H7 (cell line): Measurements from ENCODE around the gene ADAM19. TPM values are rescaled to one million over a fixed set of nuclear protein-coding genes. Genes with fewer than 3 reads are reported as not detected.
A peak's percentile ranks its signal among the peaks of the same experiment; 100 is the strongest.

ENCODE experiments used
- DNase-seq: peaks from one replicate; pipeline ENCODE4 v3.0.0; 2012
- H3K27me3 ChIP-seq: 2 replicates; pipeline ENCODE4 v1.6.0; 2011; ENCODE audit warnings: mild to moderate bottlenecking, low read length; ENCODE audit not compliant: control insufficient read depth, insufficient read depth
- H3K36me3 ChIP-seq: replicated peaks from 2 replicates; pipeline ENCODE4 v1.5.1; 2011; ENCODE audit warnings: low read length; ENCODE audit not compliant: control insufficient read depth, insufficient read depth
- H3K4me3 ChIP-seq: 2 replicates; pipeline ENCODE4 v1.5.1; 2011; ENCODE audit warnings: low read depth, mild to moderate bottlenecking, control low read depth, low read length, moderate library complexity; ENCODE audit not compliant: insufficient read depth
- total RNA-seq: library from RNA; depleted of rRNA; stranded (reverse); fragments of >200 nt; shearing (Covaris generic); gene quantifications from 2 replicates; pipeline ENCODE4 v1.2.3, GENCODE V29; 2014

The ADAM19 gene
- total RNA-seq, 1 experiment from 2014 or later, result 53.1 TPM

DNA sequence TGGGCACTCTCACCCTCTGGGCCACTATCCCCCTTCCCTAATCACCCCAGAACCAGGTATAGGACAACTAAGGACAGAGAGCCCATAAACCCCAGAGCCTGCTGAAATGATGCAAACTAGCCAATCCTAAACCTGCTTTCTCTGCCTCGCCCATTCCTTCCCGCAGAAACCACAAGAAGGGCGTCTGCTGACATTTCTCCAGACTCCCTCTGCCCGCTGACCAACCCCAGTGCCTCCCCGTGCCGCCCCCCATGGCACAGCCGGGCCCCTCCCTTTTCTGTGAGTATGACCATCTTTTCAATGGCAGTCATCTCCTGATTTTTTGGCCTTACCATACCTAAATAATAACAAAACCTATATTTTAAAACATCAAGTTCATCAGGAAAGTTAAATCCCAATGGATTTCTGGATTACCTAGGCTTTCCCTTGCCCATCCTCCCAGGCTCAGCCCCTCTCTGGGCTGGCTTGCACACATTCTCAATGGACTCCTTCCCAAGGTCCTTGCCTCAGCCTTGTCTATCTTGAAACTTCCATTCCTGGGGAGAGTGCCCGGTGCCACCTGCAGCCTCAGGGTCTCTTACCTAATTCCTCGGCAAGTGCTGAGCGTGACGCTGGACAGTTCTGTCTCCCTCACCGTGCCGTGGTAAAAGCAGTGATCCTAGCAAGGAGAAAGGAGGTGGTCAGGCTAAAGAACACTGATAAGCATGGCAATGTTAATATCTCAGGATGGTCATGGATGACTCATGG lies 45.2 kb downstream of the ADAM19 start:
- DNase-seq, result no peak
- no peaks in the 10 kb centered on the region for H3K36me3 ChIP-seq
- no peaks in the 10 kb centered on the region for H3K27me3 ChIP-seq
- H3K4me3 ChIP-seq, result no peak overlapping the region

DNA sequence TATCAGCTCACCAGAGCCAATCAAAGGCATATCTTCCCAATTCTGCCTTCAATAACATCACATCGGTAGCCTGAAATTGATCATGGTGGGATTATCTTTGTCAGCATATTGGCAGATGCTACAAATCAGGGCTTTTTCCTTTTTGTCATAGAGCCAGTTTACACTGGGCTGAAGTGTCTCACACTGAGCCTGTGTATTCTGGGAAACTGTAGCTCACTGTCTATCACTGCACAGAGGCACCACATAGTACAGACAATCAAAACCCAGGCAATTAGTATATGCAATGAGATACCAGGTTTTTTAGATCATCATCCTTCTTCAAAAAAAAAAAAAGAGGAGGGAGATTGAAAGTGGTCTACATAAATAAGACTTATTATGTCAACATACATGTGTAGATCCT lies 46.6 kb downstream of the ADAM19 start:
- H3K36me3 ChIP-seq, result no peaks in the 10 kb centered on the region

DNA sequence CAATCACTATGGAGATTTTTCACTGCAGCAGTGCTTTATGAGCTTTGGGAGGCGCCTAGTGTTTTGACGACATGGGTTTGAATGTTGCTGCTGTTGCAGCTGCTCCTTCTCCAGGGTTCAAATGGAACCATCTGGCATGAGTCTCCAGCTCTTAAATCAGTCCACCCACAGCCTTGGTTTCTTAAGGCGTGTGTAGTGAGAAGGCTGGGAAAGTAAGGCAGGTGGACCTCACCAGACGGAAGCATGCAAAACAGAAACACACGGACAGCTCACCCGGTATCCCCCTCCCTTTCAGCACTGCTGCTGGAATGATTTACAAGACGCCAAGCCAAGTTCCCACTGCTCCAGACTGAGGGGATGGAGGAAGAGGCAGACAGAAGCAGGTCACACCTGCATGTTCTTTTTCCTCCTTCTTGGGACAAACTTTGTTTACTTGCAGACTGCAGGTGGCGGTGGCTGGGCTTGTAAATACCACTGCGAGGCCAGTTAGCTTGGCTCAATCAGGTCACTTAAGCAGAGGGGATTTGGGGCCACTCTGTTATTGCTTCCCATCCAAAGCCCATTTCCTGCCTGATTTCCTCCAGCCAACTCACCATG lies 47.4 kb downstream of the ADAM19 start:
- Histone ChIP-seq H3K36me3 (no peaks in the 10 kb centered on the region), H3K4me3 (no peak overlapping the region), H3K27me3 (no peaks in the 10 kb centered on the region)
- peak; percentile 43 for DNase-seq

More for the DNA sequence above, 46.6 kb downstream of the ADAM19 start:
- no peak for DNase-seq
- Histone ChIP-seq H3K4me3 (no peak overlapping the region), H3K27me3 (no peaks in the 10 kb centered on the region)

DNA sequence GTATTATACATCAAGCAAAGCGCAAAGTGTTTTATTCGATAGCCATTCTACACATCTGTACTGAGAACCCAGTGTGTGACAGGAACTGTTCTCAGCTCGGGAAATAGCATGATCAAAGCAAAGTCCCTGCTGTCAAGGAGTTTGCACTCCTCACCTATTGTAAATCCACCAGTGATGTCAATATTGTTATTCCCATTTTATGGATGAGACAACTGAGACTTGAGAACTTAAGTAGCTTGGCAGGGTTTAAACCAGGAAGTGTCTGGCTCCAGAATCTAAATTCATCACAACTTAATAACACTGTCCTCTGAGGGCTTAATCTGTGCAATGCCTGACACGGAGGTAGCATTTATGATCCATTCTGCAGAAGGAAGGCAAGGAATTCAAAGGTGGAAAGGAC lies 50.7 kb downstream of the ADAM19 start:
- no peaks in the 10 kb centered on the region for H3K36me3 ChIP-seq
- no peak overlapping the region for H3K4me3 ChIP-seq
- no peak for DNase-seq

DNA sequence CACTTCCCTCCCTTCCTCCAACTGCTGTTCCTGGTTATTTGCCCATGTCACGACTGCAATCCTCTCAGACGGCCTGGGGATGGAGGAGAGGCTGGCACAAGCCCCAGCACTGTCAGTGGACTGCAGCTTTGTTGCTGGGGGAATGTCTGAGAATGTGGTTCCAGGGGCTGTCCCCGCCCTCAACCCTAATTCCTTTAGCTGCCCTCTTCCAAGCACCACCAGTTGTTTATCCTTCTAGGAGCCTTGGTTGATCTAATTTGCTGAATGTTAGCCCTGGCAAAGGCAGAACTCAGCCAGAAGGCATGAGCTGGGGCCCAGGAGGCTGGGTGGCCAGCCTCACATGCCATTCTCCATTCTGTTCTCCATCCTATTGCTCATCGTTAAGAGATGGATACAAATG lies 51.6 kb downstream of the ADAM19 start:
- H3K36me3 ChIP-seq, result no peaks in the 10 kb centered on the region; the same call in 1 of the 2 replicates
- no peaks in the 10 kb centered on the region for H3K27me3 ChIP-seq
- H3K4me3 ChIP-seq, result no peak overlapping the region
- no peak for DNase-seq

More for the DNA sequence above, 50.7 kb downstream of the ADAM19 start:
- H3K27me3 ChIP-seq, result no peaks in the 10 kb centered on the region

DNA sequence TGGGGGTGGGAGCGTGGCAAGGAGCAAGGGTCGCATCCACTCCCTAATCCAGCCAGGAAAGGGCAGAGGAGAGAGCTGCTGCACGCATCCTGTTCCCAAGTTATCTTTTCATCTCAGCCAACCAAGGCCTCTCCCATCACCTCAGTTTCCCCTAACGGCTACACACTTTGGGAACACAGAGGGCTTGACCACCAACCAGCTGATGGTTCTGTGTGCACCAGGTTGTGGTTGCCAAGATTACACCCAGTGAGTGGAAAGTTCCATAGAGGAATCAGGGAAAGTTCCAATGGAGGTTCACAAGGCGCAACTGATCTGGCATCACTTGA lies 53.9 kb downstream of the ADAM19 start:
- H3K27me3 ChIP-seq, result no peaks in the 10 kb centered on the region
- H3K36me3 ChIP-seq, result no peaks in the 10 kb centered on the region; the same call in none of the 2 replicates
- H3K4me3 ChIP-seq, result no peak overlapping the region
- DNase-seq, result no peak

DNA sequence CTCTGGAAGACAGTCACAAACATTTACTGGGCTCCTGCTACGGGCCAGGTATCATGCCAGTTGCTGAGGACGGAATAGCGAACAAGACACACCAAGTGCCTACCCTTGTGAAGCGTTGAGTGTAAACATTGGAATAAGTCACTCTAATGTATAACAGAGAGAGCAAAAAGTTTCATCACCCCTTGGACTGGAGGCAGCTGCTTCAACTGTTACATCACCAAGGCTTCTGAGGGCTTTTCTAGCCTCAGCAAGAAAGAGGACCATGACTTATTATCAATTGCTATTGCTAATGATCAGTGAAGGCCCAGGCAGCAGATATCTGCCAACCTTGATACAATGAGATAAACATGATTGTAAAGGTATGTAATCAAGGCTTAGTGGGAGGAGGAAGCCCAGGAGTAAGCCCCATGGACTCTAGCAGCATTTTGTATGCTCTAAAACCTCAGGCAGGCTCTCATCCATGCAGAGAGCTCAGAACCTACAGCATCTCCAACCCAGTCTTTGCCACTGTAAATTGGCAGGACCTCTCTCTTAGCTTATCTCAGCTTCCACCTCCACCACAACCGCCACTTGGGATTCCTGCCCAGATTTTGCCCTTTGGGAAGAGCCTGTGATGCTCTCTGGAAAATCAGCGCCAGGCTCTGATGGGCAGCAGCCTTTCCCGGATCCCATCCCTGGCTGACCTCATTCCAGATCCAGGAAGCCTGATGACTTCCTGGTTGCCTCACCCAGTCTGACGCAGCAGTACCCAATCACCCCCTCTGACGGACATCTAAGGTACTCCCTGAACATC lies 54.5 kb downstream of the ADAM19 start:
- Histone ChIP-seq H3K27me3 (no peaks in the 10 kb centered on the region), H3K36me3 (no peaks in the 10 kb centered on the region; the same call in none of the 2 replicates), H3K4me3 (no peak overlapping the region)
- peak; percentile 30 for DNase-seq

DNA sequence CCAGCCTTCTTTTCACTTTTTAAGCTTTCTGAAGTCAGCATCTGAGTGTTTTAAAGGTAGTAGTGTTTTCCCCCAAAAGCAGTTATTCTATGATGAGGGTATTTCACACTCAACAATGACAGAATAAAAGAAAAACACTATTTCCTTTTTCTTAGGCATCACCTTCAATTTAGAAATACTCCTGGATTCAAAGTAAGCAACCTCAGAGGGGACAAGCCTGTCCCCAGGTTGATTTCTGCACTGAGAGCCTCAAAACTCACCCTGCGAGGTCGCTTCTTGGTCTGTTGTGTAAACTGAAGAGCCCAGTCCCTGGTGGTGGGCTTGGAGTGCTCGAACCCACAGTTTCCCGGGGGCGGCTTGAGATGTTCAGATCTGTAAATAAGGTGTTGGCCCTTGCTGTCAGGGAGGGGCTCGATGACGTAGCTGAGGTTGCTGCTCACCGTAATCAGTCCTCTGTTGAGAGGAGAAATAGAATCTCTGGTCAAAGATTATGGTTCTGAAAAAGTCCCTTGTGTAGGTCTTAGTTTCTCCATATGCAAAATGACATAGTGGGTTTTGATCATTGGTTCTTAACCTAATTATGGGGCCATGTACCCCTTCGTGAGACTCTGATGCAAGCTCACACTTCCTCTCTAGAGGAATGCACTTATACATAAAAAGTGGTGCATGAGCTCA lies 55.9 kb downstream of the ADAM19 start:
- Histone ChIP-seq H3K27me3 (no peaks in the 10 kb centered on the region), H3K4me3 (no peak overlapping the region), H3K36me3 (no peaks in the 10 kb centered on the region; the same call in none of the 2 replicates)
- no peak for DNase-seq

DNA sequence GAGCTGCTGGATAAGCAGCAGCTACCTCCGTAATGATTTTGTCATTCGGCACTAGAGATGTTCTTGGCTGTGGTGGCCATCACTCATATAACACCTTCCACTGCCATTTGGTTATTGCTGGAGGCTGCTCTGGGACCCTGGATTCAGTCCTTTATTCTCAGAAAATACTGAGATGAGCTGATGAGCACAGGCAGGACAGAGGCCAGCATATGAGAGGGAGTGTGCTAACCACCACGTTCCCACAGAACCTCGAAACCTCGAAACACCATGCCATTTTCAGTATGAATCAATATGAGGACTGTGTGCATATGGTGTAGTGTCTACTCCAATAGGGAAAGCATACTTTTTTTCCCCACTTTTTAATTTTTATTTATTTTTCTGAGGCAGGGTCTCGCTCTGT lies 56.6 kb downstream of the ADAM19 start:
- Histone ChIP-seq H3K27me3 (no peaks in the 10 kb centered on the region), H3K36me3 (no peaks in the 10 kb centered on the region; the same call in none of the 2 replicates), H3K4me3 (no peak overlapping the region)
- no peak for DNase-seq

DNA sequence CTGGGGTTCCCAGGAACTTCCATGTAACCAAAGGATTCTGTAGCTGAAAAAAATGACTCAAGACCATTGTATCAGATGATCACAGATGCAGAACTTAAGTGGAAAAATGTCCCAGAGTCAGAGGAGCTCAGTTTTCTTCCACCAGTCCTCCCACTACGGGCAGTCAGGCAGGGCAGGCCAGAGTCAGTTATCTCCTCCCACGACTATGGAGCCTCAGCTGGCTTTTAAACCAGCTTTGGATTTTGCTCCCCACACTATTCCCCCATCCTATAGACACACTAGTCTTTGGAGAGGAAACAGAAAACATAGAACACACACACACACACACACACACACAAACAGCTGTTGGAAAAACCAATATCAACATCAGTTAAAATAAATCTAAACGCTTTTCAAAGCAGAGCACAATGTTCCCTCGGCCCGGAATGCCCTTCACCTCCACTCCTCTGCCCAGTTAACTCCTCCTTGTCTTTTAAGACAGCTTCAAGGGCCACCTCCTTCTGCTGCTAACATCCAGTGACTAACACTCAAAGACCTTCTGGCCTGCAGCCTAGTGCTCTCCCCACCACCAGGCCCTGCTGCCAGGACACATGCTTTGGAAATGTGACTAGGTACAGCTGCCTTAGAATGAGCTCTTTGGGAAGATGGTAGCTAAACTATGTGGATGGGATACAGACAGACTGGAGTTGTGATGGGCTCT lies 58.8 kb downstream of the ADAM19 start:
- peaks cover 1% of the 10 kb centered on the region for H3K36me3 ChIP-seq
- no peak for DNase-seq
- H3K27me3 ChIP-seq, result no peaks in the 10 kb centered on the region
- H3K4me3 ChIP-seq, result no peak overlapping the region

DNA sequence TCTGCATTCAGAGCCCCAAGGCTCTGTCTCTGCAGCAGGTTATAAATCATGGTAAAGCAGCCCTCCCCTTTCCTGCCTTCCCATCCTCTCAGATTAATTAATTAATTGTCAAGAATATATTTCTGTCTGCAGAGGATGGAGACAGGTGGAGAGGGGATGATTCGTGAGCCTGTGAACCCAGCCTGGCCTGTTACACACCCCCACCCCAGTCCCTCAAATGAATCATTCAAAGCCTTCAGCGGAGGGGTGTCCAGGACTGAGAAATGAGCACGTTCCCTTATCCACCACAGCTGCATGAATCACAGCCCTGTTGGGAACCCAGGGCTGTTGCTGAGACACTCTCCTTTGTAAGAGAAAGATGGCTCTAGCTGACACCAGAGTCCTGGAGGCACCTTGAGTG lies 59.6 kb downstream of the ADAM19 start:
- no peak for DNase-seq
- Histone ChIP-seq H3K4me3 (no peak overlapping the region), H3K27me3 (no peaks in the 10 kb centered on the region), H3K36me3 (peaks cover 1% of the 10 kb centered on the region)

DNA sequence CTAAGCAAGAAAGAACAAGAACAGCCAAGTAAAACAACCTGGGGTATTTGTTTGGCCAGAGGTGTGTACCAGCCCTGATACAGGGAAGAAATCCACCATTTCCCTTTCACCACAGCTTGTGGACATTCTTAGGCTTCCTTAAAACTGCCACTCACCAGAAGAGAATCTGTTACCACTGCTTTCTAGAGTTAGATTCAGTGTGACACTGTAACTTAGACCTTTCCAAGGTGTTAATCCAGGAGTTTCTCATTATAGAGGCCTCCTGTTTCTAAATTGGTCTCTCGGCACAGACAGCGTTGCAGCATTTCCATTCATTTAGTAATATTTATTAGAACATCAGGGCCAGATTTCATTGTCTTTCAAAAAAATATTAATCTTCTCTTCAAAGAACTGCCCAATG lies 60.6 kb downstream of the ADAM19 start:
- H3K27me3 ChIP-seq, result no peaks in the 10 kb centered on the region
- H3K36me3 ChIP-seq, result peaks cover 1% of the 10 kb centered on the region
- no peak for DNase-seq
- no peak overlapping the region for H3K4me3 ChIP-seq

DNA sequence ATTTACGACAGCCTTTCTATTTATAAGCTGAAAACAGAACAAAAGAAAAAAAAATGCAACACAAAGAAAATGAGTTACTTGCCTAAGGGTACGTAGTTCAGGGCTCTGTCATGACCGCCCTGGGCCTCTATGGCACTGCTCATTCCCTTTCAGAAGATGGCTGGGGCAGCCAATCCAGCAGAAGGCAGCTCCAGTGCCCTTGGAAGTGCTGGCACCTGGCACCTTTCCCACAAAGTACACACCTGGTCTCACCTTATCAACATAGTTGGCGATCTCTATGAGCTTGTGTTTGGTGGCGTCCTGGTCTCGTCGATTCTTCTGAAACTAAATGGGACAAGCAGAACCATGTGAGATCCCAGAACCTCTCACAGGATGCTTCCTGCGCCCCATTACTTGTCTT lies 62.4 kb downstream of the ADAM19 start:
- H3K4me3 ChIP-seq, result no peak overlapping the region
- no peak for DNase-seq
- peaks cover 2% of the 10 kb centered on the region for H3K36me3 ChIP-seq
- H3K27me3 ChIP-seq, result no peaks in the 10 kb centered on the region
